Memory B cell (primary cell): ENCODE data around the gene ARHGAP5.

Source experiments
- ATAC-seq: fragments of 150-1000 bp; cut with Tn5 transposase; 2 replicates; pipeline ENCODE4 v1.10.0; 2021; ENCODE audit warnings: low read depth, mild to moderate bottlenecking, moderate library complexity
- DNase-seq, 2 donors: peaks; one replicate each; pipeline ENCODE4 v3.0.0; 2022; ENCODE audit warnings: low spot score in 2 of 2
- H3K27ac Mint-ChIP-seq: one replicate; pipeline ENCODE4 v1.8.0; 2022; ENCODE audit warnings: mild to moderate bottlenecking, moderate library complexity, mixed read lengths
- H3K27me3 Mint-ChIP-seq: one replicate; pipeline ENCODE4 v1.8.0; 2022; ENCODE audit warnings: mixed read lengths
- H3K36me3 Mint-ChIP-seq: one replicate; pipeline ENCODE4 v1.8.0; 2022; ENCODE audit warnings: mild to moderate bottlenecking, mixed read lengths
- H3K4me1 Mint-ChIP-seq: one replicate; pipeline ENCODE4 v1.8.0; 2022; ENCODE audit warnings: mixed read lengths
- H3K4me3 Mint-ChIP-seq: one replicate; pipeline ENCODE4 v1.8.0; 2022; ENCODE audit warnings: mild to moderate bottlenecking, moderate library complexity, mixed read lengths
- H3K9me3 Mint-ChIP-seq: one replicate; pipeline ENCODE4 v1.8.0; 2022; ENCODE audit warnings: mixed read lengths

The ARHGAP5 gene, protein sequence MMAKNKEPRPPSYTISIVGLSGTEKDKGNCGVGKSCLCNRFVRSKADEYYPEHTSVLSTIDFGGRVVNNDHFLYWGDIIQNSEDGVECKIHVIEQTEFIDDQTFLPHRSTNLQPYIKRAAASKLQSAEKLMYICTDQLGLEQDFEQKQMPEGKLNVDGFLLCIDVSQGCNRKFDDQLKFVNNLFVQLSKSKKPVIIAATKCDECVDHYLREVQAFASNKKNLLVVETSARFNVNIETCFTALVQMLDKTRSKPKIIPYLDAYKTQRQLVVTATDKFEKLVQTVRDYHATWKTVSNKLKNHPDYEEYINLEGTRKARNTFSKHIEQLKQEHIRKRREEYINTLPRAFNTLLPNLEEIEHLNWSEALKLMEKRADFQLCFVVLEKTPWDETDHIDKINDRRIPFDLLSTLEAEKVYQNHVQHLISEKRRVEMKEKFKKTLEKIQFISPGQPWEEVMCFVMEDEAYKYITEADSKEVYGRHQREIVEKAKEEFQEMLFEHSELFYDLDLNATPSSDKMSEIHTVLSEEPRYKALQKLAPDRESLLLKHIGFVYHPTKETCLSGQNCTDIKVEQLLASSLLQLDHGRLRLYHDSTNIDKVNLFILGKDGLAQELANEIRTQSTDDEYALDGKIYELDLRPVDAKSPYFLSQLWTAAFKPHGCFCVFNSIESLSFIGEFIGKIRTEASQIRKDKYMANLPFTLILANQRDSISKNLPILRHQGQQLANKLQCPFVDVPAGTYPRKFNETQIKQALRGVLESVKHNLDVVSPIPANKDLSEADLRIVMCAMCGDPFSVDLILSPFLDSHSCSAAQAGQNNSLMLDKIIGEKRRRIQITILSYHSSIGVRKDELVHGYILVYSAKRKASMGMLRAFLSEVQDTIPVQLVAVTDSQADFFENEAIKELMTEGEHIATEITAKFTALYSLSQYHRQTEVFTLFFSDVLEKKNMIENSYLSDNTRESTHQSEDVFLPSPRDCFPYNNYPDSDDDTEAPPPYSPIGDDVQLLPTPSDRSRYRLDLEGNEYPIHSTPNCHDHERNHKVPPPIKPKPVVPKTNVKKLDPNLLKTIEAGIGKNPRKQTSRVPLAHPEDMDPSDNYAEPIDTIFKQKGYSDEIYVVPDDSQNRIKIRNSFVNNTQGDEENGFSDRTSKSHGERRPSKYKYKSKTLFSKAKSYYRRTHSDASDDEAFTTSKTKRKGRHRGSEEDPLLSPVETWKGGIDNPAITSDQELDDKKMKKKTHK (N-terminal part only)

DNA sequence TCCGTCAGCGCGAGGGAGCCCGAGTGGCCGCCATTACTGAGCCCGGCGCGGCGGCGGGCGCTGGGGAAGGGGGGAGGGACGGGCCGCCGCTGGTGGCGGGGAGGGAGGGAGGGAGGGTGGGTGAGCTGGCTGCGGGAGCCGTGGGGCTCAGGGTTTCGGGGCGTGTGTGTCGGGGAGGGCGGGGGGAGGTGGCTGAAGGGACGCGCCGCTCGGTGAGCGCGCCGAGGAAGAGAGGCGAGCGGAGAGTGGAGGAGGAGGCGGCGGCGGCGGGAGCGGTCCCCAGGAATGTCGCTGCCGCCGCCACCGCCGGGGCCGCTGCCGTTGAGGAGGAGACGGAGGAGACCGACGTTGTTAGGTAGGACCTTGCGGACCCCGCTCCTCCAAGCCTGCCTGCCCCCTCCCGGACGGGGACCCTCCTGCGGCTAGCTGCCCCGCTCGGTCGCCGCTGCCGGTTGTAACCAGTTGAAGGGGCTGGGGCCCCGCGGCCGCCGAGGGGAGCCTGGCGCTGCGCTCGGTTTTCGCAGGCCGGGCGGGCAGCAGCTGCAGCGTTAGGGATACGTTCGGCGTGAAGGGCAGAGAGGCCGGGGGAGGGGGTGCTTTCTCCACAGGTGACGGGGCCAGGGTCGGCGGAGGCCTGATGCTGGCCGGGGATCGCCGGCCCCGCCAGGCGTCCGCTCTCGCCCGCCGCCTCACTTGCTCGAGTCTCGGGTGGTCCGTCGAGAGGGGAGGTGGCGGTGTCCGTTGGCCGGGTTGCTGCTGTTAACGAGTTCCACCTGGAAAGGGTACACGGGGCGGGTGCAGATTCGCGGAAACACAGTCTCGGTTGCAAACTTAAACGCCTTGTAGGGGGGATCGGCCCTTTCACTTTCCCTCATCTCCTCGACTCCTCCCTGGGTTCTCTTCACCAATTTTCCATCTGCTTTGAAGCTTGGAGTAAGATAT, at the start of gene ARHGAP5:
TSS of gene ARHGAP5 (plus strand) at position 224 of the 942 bp plus-strand sequence. CDS start 13,366 bp downstream, outside the sequence.
- peak; percentile 55 to 59 for DNase-seq
- peak; percentile 60 for ATAC-seq
- Mint-ChIP-seq H3K27ac (peak within 1 kb of the TSS; percentile 96), H3K4me1 (peaks cover 26% of the 10 kb centered on the region), H3K27me3 (no peaks in the 10 kb centered on the region), H3K9me3 (no peaks in the 10 kb centered on the region), H3K36me3 (peaks cover 3% of the 10 kb centered on the region), H3K4me3 (peak within 1 kb of the TSS; percentile 99)

GRCh38 chr14:32028599-32028998, 48.5 kb upstream of the ARHGAP5 start:
- Mint-ChIP-seq H3K9me3 (peaks cover 2% of the 10 kb centered on the region), H3K4me3 (no peak overlapping the region), H3K36me3 (no peaks in the 10 kb centered on the region), H3K27me3 (peaks cover 6% of the 10 kb centered on the region), H3K4me1 (peaks cover 5% of the 10 kb centered on the region), H3K27ac (no peak overlapping the region)
- DNase-seq (peak in 1 of 2 donors; percentile 11), ATAC-seq (peak; percentile 72)

DNA sequence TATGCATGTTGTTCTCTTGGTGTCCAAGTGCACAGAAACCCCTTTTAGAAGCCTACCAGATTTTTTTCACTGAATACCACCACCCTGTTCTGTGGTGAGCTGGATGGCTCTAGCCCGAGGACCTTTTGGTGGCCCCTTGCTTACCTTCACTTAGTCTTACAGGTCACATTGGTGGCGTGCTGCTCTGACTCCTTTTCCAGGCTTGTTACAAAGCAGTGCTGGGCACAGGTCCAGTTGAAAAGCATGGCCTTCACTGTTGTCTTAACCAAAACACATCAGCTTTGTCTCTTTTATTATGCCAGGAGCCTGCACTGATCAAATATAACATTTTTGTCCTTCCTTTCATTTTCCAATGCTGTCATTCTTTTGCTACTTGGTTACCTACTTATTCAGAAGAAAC, 43.6 kb upstream of the ARHGAP5 start:
- peaks cover 2% of the 10 kb centered on the region for H3K4me1 Mint-ChIP-seq
- ATAC-seq: no peak
- H3K36me3 Mint-ChIP-seq: no peaks in the 10 kb centered on the region
- no peak overlapping the region for H3K27ac Mint-ChIP-seq
- no peak for DNase-seq
- no peaks in the 10 kb centered on the region for H3K27me3 Mint-ChIP-seq
- peaks cover 2% of the 10 kb centered on the region for H3K9me3 Mint-ChIP-seq
- no peak overlapping the region for H3K4me3 Mint-ChIP-seq

DNA sequence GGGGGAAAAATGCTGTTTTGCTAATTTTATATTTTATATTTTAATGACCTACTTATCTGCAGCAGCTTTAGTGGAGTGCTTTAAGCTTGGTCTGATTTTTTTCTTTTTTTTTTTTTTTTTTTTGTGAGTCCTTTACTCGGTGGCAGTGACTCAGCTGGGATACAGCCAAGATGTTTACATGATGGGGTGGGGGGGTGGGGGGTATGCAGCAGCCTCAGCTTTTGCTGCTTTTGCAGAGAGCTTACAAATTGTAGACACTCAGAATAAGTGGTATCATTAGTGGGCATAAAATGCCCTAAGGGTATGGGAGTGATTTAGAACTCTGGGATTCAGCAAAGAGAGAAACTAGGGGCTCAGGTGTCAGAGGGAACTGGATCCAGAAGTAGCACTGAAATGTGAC, 38.2 kb upstream of the ARHGAP5 start:
- DNase-seq (no peak), ATAC-seq (no peak)
- peaks cover 4% of the 10 kb centered on the region for H3K4me1 Mint-ChIP-seq
- H3K27ac Mint-ChIP-seq: no peak overlapping the region
- H3K9me3 Mint-ChIP-seq: no peaks in the 10 kb centered on the region
- H3K27me3 Mint-ChIP-seq: peaks cover 4% of the 10 kb centered on the region
- no peak overlapping the region for H3K4me3 Mint-ChIP-seq
- H3K36me3 Mint-ChIP-seq: no peaks in the 10 kb centered on the region

DNA sequence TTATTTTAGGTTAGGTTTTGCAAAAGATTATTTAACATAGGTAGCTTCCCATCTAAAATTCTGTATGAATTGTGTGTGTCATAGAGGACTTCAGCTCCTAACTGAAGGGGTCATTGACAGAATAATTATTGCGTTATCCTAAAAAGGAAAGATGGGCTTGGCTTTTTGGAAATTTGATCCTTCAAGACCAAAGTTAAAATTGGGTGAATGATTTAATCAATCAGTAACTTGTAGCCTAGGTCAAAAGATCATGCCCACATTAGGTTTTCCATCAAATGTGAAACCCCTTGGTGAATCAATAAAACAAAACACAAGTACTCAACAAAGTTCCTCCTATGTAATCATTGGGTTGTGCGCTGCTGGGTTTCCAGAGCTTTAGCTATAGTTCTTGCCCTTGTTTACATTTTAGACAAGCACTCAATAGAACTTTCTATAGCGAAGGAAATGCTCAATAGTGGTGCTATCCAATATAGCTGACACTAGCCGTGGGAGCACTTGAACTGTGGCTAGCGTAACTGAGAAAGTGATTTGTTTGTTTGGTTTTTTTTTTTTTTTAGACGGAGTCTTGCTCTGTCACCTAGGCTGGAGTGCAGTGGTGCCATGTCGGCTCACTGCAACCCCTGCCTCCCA, 37.6 kb upstream of the ARHGAP5 start:
- Mint-ChIP-seq H3K36me3 (no peaks in the 10 kb centered on the region), H3K4me1 (peaks cover 4% of the 10 kb centered on the region)
- no peak for ATAC-seq

DNA sequence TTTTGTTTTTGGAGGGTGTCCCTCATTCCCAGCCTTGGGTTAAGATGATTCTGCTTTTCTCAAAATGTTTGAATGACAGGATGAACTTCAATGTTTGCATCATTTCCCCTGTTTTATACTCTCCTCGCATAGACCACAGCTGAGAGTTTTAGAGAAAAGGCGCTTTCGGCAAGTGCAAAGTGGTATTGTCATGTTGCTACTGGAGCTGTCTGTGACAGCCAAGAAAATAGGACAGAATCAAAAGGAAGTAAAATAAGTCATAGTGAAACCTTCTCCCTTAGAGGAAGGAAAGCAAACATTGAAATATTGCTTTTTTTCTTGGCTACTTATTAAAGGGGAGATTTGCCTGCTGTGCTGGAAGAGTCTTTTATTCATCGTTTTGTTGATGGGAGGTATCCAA, 33.5 kb upstream of the ARHGAP5 start:
- Mint-ChIP-seq H3K27me3 (peaks cover 4% of the 10 kb centered on the region), H3K9me3 (no peaks in the 10 kb centered on the region), H3K4me1 (peaks cover 7% of the 10 kb centered on the region), H3K27ac (no peak overlapping the region), H3K36me3 (no peaks in the 10 kb centered on the region), H3K4me3 (no peak overlapping the region)
- no peak for DNase-seq
- no peak for ATAC-seq

More for the DNA sequence above, 37.6 kb upstream of the ARHGAP5 start:
- Mint-ChIP-seq H3K27me3 (peaks cover 4% of the 10 kb centered on the region), H3K9me3 (no peaks in the 10 kb centered on the region), H3K4me3 (no peak overlapping the region), H3K27ac (no peak overlapping the region)
- DNase-seq: no peak

DNA sequence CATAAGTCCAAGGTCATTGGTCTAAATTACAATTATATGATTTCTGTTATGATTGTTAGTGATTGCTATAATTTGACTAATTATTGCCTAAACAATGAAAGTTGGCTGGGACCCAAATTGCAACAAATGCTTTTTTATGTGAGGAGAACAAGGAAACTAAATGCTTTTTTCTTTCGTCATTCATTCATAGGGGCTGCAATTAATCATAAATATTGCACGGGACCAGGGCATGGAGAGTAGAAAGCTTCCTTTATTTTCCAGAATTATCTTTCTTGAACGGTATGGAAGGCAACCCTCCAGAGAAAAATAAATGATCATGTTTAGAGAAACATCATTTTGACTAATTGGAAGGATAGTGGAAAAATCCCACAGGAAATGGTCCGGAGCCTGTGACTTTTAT, 32.6 kb upstream of the ARHGAP5 start:
- Mint-ChIP-seq H3K4me3 (no peak overlapping the region), H3K27ac (no peak overlapping the region), H3K4me1 (peaks cover 12% of the 10 kb centered on the region), H3K9me3 (no peaks in the 10 kb centered on the region), H3K27me3 (peaks cover 4% of the 10 kb centered on the region), H3K36me3 (no peaks in the 10 kb centered on the region)
- DNase-seq: no peak
- no peak for ATAC-seq

DNA sequence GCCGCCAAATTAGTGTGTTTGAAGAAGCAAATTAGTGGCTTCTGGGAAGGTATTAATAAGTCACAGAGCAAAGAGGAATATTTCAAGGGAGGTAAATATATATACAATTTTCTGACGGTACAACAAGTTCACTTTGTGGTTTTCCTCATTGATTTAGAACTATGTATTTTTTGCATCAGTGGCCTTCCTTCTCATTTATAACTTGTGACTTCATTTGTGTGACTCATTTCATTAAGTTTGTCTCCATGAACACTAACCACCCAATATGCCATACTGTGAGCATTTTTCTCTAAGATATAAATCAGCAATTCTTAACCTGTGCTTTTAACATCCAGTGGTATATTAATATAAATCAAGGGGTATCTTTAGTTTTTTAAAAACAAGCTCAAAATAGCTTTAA, 29.3 kb upstream of the ARHGAP5 start:
- no peak for ATAC-seq
- Mint-ChIP-seq H3K27me3 (no peaks in the 10 kb centered on the region), H3K36me3 (no peaks in the 10 kb centered on the region), H3K27ac (no peak overlapping the region), H3K4me3 (no peak overlapping the region), H3K4me1 (peaks cover 26% of the 10 kb centered on the region), H3K9me3 (no peaks in the 10 kb centered on the region)
- no peak for DNase-seq

DNA sequence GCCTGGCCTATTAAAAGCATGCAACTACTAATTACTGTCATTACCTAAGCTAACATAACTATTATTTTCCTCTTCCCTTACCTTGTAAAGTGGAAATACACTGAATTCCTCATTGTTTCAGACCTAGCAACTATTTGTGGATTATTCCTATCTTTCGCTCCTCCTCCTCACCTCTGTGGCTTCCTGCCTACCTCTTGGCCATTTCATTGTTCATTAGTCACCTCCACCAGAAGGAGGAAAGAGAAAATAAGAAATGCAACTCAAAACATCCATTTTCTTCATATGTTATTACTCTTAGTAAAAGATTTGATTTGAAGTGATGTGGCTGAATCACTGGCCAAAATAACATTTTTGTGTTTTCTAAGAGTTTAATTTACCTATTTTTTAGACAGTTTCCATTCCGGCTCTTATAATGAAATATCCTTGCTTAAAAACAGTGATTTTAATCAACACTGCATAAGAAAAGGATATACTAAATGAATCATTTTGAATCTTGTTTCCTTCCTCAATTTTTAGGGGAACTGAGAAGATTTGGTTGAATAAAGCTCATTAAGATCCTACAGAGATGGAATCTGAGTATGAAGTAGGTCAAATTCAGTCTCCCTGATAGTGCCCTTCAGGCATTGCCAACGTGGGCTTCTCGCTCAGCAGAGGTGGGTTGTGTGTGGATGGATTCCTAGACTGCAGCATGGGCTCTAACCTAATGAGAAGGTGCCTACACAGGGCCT, 27.6 kb upstream of the ARHGAP5 start:
- H3K4me1 Mint-ChIP-seq: peaks cover 22% of the 10 kb centered on the region
- DNase-seq (peak in 1 of 2 donors; percentile 8), ATAC-seq (peak; percentile 94)
- peak overlapping the region; percentile 7 for H3K27ac Mint-ChIP-seq
- H3K4me3 Mint-ChIP-seq: peak overlapping the region; percentile 53
- H3K36me3 Mint-ChIP-seq: no peaks in the 10 kb centered on the region
- no peaks in the 10 kb centered on the region for H3K9me3 Mint-ChIP-seq
- no peaks in the 10 kb centered on the region for H3K27me3 Mint-ChIP-seq

GRCh38 chr14:32050878-32051277, 26.2 kb upstream of the ARHGAP5 start:
- ATAC-seq (no peak), DNase-seq (no peak)
- Mint-ChIP-seq H3K27me3 (no peaks in the 10 kb centered on the region), H3K4me3 (no peak overlapping the region), H3K9me3 (no peaks in the 10 kb centered on the region), H3K4me1 (peaks cover 22% of the 10 kb centered on the region), H3K36me3 (no peaks in the 10 kb centered on the region), H3K27ac (no peak overlapping the region)

GRCh38 chr14:32054536-32054935, 22.6 kb upstream of the ARHGAP5 start:
- H3K4me1 Mint-ChIP-seq: peaks cover 13% of the 10 kb centered on the region
- DNase-seq (no peak), ATAC-seq (no peak)
- H3K27ac Mint-ChIP-seq: no peak overlapping the region
- H3K9me3 Mint-ChIP-seq: no peaks in the 10 kb centered on the region
- peaks cover 4% of the 10 kb centered on the region for H3K27me3 Mint-ChIP-seq
- H3K4me3 Mint-ChIP-seq: no peak overlapping the region
- no peaks in the 10 kb centered on the region for H3K36me3 Mint-ChIP-seq

GRCh38 chr14:32055175-32055574, 21.9 kb upstream of the ARHGAP5 start:
- Mint-ChIP-seq H3K9me3 (no peaks in the 10 kb centered on the region), H3K4me1 (peaks cover 7% of the 10 kb centered on the region), H3K36me3 (no peaks in the 10 kb centered on the region), H3K4me3 (no peak overlapping the region), H3K27ac (no peak overlapping the region), H3K27me3 (peaks cover 5% of the 10 kb centered on the region)
- DNase-seq (no peak), ATAC-seq (no peak)
